Measurements from ENCODE around the gene NANOS3. TPM values are rescaled to one million over a fixed set of nuclear protein-coding genes. Genes with fewer than 3 reads are reported as not detected.
"Not testable (repeated sequence)": the region's sequence is repeated elsewhere in the genome, so short reads cannot be mapped to it uniquely, and the experiment has no call there.

NANOS3 gene
- total RNA-seq, 1 donor from 2014 or later = 0.98 TPM

GRCh38 chr19:13914777-13915176 lies 37.8 kb downstream of the NANOS3 start:
- intact Hi-C loops (cut with micrococcal nuclease) = no loop called here

GRCh38 chr19:13917888-13918406 lies 41.0 kb downstream of the NANOS3 start:
- intact Hi-C loops (cut with micrococcal nuclease) = no loop called here

GRCh38 chr19:13918726-13919411 lies 41.9 kb downstream of the NANOS3 start:
- intact Hi-C loops (cut with micrococcal nuclease) = no loop called here

DNA sequence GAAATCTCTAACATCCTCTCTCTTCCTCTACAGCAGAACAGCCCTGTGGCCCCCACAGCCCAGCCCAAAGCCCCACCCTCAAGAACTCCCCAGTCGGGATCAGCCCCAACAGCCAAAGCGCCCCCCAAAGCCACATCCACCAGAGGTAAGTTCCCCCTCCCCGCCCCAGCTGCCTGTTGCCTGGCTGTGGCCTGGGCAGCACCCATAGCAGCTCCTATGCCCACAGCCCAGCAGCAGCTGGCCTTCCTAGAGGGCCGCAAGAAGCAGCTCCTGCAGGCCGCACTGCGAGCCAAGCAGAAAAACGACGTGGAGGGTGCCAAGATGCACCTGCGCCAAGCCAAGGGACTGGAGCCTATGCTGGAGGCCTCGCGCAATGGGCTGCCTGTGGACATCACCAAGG lies 43.6 kb downstream of the NANOS3 start:
- intact Hi-C loops (cut with micrococcal nuclease) = no loop called here

DNA sequence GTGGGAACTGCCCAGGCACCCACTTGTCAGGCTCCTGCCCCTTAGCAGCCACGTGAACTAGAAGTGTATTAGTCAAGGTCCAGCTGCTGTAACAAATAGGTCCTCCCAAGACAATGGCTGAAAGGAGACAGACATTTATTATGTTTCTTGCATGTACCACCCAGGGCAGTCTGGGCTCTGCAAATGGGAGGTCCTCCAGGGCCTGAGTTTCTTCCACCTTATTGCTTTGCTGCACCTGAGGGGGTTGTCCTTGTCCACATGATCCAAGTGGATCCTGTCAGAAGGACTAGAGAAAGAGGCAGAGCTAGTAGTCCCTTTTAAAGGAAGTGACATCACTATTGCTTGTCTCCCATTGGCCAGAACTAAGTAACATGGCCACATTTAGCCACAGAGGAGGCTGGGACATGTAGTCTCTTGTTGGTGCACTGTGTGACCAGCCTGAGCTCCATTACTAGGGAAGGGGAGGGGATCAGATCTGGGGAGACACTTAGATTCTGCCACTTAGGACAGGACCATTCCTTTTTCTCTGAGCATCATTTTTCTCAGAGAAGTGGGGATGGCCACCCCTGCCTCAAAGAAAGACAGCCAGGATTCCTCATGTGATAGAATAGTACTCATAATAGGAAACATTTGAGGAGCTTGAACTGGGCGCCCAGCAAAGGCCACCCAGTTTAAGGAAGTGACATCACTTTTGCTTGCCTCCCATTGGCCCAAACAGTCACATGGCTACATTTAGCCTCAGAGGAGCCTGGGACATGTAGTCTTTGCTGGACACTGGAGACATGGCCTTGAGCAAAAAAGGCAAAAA lies 44.2 kb downstream of the NANOS3 start:
- intact Hi-C loops (cut with micrococcal nuclease) = loop anchor here (1.0 kb wide), 2 partner anchors 15 to 31 kb away; partner anchors contain the start of genes BRME1, CC2D1A and DCAF15

GRCh38 chr19:13922118-13922517 lies 45.2 kb downstream of the NANOS3 start:
- intact Hi-C loops (cut with micrococcal nuclease) = not testable (repeated sequence)

- intact Hi-C loops (cut with micrococcal nuclease) = no loop called here
Observed at GRCh38 chr19:13923194-13923987, 46.5 kb downstream of the NANOS3 start.

DNA sequence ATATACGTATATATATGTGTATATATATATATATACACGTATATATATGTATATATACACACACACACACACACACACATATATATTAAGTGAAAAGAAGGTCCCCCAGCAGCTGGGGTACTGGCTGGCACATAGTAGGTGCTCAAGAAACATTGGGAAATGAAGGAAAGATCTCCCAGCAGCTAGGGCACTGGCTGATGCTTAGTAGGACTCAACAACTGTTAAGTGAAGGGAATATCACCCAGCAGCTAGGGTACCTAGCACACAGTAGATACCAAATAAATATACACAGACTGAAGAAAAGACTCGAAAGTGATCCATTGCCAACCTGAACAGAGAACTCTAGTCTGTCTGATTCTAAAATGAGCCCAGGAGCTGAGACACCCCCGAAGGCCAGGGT lies 49.1 kb downstream of the NANOS3 start:
- intact Hi-C loops (cut with micrococcal nuclease) = no loop called here

- intact Hi-C loops (cut with micrococcal nuclease) = no loop called here
Observed at GRCh38 chr19:13926715-13927114, 49.8 kb downstream of the NANOS3 start.

DNA sequence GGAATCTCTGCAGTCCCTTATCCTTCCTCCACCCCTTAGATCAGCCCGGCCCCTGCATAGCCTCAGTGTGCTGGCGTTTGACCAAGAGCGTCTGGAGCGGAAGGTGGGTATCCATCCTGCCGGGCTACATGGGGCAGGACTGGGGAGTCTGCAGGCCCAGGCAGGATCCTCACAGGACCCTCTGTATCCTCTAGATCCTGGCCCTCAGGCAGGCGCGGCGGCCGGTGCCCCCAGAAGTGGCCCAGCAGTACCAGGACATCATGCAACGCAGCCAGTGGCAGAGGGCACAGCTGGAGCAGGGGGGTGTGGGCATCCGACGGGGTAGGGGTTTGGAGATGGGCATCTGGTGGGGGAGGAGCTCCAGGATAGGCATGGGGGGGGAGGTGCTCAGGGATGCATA lies 52.4 kb downstream of the NANOS3 start:
- intact Hi-C loops (cut with micrococcal nuclease) = no loop called here

DNA sequence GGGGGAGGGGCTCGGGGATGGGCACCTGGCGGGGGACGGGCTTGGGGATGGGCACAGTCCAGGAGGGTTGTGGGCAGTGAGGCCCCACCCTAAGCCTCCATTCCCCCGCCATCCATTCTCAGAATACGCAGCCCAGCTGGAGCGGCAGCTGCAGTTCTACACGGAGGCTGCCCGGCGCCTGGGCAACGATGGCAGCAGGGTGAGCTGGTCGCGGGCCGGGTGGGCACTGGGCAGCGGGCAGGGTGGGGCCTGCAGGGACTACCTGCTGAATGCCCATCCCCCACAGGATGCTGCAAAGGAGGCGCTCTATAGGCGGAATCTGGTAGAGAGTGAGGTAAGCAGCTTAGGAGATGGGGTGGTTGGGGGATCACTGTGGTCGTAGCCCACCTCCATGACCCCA lies 53.0 kb downstream of the NANOS3 start:
- intact Hi-C loops (cut with micrococcal nuclease) = no loop called here

Other genes with a start within 250 kb of the NANOS3 start
- 43.4 and 43.6 TPM in 2 replicates for gene MRI1, start 112.6 kb upstream of the NANOS3 start, total RNA-seq
- gene C19orf53, start 102.7 kb upstream of the NANOS3 start, total RNA-seq = 93.5 and 107 TPM in 2 replicates
- 8.1 and 8.2 TPM in 2 replicates for gene ZSWIM4, start 81.7 kb upstream of the NANOS3 start, total RNA-seq
- gene BRME1, start 29.0 kb downstream of the NANOS3 start, total RNA-seq = 8.3 and 9.8 TPM in 2 replicates
- gene CC2D1A, start 29.1 kb downstream of the NANOS3 start, total RNA-seq = 36.3 and 37.0 TPM in 2 replicates
- gene PODNL1, start 61.3 kb downstream of the NANOS3 start, total RNA-seq = 0.10 and 0.42 TPM in 2 replicates
- gene DCAF15, start 75.4 kb downstream of the NANOS3 start, total RNA-seq = 69.3 and 76.4 TPM in 2 replicates
- gene RFX1, start 129.2 kb downstream of the NANOS3 start, total RNA-seq = 15.9 and 16.2 TPM in 2 replicates
- not detected in 2 replicates for gene RLN3, start 151.0 kb downstream of the NANOS3 start, total RNA-seq
- 146 and 147 TPM in 2 replicates for gene IL27RA, start 154.6 kb downstream of the NANOS3 start, total RNA-seq
- gene PALM3, start 184.9 kb downstream of the NANOS3 start, total RNA-seq = not detected in 2 replicates
- gene MISP3, start 195.7 kb downstream of the NANOS3 start, total RNA-seq = 1.5 and 1.8 TPM in 2 replicates
- gene C19orf67, start 208.6 kb downstream of the NANOS3 start, total RNA-seq = 0.32 and 0.34 TPM in 2 replicates
- gene SAMD1, start 213.6 kb downstream of the NANOS3 start, total RNA-seq = 68.7 and 68.8 TPM in 2 replicates
- 66.4 and 72.0 TPM in 2 replicates for gene PRKACA, start 240.6 kb downstream of the NANOS3 start, total RNA-seq

Measured in T-helper 1 cell treated with Interleukin-12 subunit alpha and Interleukin-12 subunit beta and Interleukin-4 antibody, amounts not matched to agents 30 ng/mL and 1 ng/mL, for 36 hours (primary cell).